ENCODE results near the gene ZBTB1.
"Not testable (repeated sequence)": the region's sequence is repeated elsewhere in the genome, so short reads cannot be mapped to it uniquely, and the experiment has no call there.

ZBTB1 gene

GRCh38 chr14:64569646-64570045, 65.1 kb downstream of the ZBTB1 start:
- DNase-seq (ENCODE audit: low spot score) = not testable (repeated sequence)

GRCh38 chr14:64572386-64573104, 68.0 kb downstream of the ZBTB1 start:
- no peak for DNase-seq (ENCODE audit: low spot score)

GRCh38 chr14:64573109-64573508, 68.5 kb downstream of the ZBTB1 start:
- DNase-seq (ENCODE audit: low spot score) = no peak
